Activated T-cell treated with anti-CD3 and anti-CD28 coated beads for 24 hours (primary cell): ENCODE data around the gene GFER.

Experiments used
- DNase-seq: peaks from one replicate; pipeline ENCODE4 v3.0.0-alpha.2; 2020; ENCODE audit warnings: low read depth

Gene GFER

DNA sequence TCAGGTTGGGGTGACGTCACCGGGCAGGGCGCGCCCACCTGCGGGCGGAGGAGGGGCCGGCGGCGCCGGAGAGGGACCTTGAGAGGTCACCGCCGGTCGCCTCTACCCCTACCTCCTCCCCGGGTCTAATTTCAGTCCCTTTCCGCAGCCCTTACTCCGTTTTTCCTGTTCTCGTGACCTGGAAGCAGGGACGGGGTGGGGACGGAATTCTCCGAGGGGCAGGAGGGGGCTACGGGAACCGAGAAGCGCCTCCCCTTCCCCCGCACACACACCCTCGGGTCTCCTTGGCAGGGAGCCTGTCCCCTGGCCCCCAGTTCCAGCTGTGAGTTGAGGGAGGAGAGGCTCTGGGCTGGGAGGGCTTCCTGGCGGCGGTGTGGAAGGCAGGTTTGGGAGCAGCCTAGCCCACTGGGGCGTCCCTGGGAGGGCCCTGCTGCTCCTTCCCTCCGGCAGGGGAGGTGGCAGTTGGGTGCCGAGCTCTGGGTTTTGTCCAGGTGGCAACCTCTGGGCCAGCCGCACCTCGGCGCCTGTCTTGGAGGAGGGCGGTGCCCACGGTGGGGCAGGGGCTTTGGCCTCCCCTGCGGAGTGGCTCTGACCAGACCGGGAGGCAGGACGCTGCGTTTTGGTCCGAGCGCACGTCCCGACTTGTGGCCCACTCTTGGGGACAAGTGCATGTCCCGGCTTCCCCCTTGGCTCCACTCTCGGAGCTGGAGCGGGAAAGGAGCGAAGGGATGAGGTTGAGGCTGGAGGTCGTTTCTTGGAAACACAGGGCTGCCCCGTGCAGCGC, 6.5 kb downstream of the GFER start:
- DNase-seq = no peak

DNA sequence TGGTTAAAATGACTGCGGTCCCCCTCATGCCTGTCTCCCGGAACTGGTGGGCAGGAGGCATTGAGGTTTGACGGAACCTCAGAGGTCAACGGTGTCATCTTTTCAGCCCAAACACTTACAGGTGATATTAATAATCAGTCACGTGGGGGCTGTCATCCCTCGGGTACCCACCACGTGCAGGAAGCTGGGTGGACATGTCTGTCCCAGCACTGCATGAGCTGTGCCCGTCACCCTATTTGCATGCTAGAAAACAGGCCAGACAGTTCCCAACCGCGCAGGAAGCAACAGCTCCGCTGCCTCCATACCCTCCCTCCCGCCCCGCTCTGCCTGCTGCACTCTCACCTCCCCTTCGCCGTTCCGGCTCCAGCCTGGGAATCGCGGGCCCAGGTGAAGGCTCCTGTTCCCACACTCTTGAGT, 7.2 kb downstream of the GFER start:
- no peak for DNase-seq

DNA sequence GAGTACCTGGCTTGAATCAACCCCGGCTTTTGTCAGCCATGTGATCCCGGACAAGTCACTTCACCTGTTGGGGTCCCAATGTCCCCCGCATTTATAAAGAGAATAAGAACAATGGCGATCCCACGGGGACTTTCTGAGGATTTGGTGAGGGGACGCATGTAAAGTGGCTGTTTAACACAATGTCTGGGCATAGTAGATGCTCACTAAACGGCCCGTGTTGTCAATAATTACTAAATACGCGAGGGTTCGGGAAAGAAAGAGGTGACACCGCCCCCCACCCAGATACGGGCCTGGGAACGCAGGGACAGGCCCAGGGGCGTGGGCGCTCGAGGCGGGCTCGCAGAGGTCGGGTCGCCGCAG, 7.6 kb downstream of the GFER start:
- DNase-seq = no peak

DNA sequence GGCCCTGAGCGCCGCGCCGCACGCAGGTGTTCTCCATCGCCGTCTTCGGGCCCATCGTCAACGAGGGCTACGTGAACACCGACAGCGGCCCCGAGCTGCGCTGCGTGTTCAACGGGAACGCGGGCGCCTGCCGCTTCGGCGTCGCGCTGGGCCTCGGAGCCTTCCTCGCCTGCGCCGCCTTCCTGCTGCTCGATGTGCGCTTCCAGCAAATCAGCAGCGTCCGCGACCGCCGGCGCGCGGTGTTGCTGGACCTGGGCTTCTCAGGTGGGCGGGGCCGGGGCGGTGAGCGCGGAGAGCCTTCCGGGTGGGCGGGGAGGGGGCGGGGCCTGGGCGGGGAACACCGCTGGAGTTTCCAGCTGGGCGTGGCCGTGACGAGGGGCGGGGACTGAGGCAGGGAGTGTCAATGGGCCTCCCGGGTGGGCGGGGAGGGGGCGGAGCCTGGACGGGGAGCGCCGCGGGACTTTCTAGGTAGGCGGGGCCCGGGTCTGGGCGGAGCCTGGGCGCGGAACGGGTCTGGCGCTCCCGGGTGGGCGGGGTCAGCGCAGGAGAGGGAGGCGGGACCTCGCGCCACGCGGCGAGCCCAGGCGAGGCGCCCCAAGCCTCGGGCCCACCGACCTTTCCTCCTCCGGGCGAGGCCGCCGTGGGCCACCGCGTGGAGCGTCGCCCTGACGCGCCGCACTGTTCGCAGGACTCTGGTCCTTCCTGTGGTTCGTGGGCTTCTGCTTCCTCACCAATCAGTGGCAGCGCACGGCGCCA, 8.1 kb downstream of the GFER start:
- peak; percentile 93 for DNase-seq

DNA sequence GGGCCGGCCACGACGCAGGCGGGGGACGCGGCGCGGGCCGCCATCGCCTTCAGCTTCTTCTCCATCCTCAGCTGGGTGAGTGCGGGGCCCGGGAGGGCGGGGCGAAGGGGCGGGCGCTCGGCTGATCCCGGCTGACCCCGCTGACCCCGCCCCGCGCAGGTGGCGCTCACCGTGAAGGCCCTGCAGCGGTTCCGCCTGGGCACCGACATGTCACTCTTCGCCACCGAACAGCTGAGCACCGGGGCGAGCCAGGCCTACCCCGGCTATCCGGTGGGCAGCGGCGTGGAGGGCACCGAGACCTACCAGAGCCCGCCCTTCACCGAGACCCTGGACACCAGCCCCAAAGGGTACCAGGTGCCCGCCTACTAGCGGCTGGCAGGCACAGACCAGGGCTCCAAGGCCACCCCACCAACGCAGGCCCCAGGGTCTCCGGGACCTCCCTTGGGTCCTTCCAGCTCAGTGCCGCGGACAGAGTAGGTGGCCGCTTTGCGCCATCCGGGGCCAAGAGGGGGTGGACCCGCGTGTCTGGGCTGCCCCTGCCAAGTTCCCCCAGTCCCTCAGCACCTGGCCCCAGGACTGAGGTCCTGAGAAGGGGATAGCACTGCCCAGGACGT, 8.8 kb downstream of the GFER start:
- no peak for DNase-seq

DNA sequence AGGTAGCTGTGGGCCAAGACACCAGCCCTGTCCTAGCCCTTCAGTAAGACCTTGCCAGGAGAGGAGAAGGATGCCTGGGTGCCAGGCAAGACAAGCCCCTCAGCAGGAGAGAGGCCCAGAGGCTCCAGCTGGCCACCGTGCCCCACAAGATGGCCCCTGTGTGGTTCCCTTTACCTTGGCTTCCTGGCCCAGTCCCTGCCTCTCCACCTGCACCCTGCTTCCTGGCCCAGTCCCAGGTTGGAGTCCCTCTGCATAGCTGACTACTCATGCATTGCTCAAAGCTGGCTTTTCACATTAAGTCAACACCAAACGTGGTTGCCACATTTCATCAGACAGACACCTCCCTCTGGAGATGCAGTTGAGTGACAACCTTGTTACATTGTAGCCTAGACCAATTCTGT, 9.7 kb downstream of the GFER start:
- DNase-seq = no peak

DNA sequence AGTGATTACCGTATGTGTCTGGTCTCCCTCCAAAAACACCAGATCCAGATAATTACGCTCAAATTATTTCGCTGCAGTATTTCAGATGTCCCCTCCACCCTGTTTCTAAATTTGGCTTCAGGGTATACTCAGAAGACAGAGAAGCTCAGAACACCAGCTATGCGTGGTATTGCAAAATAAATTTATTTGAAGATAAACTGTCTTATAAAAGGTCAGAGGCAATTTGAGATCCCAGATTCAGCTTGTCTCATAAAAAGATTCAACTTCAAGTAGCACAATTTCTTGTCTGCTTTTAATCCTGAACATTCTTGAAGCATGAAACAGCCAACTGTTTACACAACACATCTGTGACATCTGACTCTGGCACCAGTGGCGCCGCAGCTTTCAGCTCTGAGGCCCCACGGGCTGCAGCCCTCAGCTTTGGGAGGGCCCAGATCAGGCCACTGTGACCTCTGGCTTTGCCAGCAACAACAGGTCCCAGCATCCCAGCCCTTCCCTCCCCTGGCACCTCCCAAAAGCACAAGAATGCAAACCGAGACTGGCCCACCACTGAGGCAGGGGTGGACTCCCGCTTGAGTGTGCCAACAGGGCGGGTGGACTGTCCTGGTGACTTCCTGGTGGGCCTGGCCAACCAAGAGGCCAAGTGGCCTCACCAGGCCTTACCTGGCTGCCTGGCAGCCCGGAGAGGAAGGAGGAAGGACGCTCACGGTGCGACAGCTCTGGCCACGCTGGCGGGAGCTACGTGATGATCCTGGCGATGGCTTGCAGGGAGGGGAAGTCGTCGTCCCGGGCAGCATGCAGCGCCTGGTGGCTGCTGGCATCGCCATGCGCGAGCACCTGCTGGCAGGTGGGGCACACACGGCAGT, 13.7 kb downstream of the GFER start:
- no peak for DNase-seq

DNA sequence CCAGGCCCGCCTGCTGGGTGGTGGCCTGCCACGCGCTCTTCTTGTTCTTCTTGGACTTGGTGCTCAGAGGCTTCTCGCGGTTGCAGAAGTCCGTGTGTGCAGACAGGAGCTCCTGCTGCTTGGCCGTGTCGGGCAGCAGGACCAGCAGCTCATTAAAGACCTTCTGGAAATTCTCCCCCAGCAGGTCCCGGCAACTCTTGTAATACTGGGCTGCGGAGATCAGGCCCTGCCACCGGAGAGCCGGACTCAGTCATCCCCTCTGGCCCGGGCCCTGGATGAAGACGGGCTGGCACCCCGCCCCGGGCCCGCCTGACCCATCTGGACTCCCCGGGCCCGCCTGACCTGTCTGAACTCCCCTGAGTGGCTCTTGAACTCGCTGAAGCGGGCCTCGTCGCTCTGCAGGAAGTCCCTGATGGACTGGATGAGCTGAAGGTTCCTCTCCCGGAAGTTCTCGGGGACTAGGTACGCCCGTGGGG, 14.4 kb downstream of the GFER start:
- DNase-seq = no peak

DNA sequence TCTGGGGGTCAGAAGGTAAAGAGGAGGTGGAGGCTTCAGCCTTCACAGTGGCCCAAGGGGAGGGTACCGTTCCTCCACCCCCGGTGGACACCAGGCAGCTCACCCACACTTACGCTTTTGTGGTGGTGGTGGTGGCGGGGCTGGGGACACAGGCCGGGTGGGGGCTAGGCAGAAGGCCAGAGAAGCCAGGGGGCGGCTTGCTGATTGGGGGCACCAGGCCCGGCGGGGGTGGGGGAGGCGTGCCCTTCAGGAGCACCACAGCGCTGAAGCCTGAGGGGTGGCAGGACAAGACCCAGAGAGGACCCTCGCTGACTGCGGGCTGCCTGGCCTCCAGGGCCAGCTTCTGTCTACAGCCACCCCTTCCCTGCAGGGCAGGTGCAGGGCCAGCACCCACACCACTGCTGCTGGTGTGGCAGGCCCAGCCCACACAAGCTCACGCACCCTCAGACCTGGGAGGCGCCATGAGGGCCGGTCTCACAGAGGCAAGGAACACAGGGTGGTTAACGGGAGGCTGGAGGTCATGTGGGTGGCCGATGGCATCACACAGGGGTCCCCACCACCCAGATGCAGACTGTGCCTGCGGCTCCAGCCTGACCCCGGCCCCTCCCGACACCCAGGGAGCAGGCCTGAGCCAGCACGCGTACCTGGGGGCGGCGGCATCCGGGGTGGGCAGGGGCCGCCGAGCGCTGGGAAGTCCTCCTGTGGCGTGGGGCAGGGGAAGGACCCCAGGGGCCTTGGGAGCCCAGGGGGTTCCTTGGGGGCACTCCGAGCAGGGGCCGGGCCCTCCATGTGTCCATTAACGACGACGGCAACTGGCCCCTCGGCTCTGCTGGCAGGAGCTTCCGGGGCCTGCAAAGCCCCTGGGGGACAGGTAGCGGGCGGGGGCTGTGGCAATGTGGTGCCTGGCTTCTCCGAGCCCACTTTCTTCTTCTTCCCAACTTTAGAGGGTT, 15.1 kb downstream of the GFER start:
- no peak for DNase-seq

DNA sequence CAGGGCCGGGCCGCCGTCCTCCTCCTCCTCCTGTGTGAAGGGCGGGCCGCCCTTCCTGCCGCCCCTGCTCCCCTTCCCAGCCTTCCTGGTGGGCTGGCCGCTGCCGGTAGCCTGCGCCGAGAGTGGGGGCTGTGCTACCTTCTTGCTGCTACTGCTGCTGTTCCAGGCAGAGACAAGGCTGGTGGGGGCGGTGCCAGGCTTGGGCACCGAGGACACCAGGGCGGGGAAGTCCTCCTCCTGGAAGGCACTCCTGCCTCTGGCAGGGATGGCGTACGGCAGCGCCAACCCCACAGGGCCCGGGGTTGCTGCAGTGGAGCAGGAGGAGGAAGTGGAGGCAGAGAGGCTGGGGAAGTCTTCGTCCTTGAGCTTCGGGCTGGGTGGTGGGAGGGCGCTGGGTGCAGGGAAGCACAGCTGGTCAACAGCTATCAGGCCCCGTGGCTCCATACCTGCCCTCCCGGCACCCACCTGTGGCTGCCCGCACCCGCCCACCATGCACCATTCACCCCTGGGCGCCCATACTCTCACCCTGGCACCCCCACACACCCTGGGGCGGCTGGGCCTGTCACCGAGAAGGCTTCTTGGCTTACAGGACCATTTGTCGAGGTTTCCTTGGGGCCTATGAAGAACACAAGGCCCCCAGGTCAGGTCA, 16.0 kb downstream of the GFER start:
- DNase-seq = no peak

DNA sequence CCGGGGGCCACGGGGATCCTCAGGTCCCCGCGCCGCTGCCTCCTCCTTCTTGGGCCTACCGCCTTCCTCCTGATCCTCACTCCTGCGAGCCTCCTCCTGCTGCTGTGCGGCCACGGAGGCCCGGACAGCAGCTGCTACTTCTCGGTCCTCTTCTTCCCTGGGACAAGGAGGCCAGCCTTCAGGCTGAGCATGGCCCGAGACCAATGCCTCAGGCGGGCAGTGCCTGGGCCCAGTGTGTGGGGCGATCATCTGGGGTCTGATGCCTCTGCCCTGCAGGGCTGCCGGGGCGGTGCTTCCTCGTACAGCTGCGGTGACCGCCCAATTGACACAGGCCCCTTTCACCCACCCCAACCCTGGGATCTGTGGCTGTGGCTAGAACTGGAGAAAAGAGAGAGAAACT, 17.0 kb downstream of the GFER start:
- DNase-seq = no peak

DNA sequence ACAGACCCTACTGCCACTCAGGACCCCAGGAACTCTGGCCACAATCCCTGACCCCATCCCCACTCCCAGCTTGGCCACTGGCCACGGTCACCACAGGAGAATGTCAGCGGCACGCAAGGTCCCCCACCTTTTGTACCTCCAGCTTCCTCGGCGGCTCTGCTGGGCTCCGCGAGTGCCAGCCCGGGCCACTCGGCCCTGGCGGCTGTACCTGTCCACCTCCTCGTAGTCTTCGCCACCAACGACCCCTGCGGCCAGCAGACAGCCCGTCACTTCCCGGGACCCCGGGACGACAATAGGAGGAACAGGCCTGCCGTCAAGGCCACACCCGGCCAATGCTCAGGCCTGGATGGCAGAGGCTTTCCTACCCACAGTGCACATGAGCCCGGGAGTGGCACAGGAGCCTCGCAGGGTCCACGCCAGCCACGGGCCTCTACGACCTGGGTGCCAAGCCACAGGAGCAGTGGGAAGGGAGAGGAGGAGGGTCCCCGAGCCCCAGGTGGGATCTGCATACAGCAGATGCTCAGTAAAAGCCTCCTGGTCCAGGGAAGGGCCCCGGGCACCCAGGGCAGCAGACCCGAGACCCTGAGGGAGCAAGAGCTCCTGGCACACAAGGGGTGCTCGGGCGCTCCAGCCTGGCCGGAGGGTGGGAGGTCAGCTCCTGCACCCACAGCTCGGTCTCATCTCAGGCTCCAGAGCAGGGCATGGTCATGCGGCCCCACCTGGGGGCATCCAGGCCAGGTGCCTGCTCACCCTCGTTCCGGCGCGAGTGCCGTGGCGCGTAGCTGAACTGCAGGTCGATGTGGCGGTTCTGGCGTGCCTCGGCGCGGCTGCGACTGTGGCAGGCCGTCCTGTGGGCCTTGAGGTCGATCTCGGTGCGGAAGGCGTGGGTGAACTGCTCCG, 17.7 kb downstream of the GFER start:
- DNase-seq = no peak

DNA sequence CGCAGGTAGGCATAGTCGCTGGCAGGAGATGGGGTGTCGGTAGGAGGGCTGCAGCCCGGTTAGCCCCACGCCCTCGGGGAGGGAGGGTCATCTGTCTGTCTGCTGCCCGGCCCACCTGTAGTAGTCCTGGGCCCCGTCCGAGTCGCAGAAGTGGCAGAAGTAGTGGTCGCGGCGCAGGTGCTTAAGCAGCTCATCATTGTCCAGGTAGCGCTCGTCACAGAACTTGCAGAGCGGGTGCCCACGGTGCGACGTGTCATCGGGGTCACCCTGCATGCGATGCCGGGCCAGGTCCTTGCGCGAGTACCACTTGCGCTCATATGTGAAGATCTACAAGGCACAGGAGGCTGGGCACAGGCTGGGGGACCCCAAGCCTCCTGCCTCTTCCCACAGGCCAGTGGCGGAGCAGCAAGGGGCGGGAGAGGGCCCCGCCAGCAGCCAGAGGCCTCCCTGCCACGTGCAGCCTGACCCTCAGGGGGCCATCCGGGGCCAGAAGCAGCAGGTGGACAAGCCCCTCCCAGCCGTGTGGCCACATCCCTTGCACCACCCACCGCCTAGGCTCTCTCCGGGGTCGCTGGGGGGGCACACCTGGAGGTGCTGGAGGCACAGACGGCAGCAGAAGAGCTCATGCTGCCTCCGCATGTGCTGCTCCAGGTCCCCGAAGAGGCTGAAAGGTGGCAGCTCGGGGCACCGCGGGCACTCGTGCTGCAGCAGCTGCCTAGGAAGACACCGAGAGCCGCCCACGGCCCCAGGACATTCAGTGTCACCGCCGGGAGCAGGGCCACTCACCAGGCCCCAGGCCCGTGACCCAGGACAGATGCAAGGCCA, 18.6 kb downstream of the GFER start:
- DNase-seq = no peak

DNA sequence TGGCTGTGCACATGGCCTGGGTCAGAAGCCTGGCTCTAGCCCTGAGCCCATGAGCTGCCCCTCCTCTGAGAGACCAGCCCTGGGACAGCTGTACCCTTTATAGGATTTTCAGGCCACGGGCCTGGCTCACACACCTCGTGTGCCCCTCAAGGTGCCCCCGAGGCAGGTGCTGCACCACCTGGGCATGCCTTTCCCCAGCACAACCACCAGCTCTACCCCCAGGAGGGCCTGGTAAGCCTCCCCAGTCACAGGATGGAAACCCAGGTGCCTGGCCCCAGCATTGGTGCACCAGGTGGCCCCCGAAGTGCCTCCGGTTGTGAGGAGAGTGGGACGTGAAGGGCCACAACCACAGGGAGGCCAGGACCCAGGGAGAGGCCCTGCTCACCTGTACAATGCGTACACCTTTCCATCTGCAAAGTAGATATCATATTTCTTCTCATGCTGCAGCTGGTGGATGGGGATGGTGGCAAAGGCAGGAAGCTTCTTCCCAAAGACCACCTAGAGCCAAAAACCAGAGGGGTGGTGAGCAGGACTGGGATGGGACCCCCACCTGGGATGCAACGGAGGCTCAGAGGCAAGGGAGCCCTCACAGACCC, 19.3 kb downstream of the GFER start:
- no peak for DNase-seq

DNA sequence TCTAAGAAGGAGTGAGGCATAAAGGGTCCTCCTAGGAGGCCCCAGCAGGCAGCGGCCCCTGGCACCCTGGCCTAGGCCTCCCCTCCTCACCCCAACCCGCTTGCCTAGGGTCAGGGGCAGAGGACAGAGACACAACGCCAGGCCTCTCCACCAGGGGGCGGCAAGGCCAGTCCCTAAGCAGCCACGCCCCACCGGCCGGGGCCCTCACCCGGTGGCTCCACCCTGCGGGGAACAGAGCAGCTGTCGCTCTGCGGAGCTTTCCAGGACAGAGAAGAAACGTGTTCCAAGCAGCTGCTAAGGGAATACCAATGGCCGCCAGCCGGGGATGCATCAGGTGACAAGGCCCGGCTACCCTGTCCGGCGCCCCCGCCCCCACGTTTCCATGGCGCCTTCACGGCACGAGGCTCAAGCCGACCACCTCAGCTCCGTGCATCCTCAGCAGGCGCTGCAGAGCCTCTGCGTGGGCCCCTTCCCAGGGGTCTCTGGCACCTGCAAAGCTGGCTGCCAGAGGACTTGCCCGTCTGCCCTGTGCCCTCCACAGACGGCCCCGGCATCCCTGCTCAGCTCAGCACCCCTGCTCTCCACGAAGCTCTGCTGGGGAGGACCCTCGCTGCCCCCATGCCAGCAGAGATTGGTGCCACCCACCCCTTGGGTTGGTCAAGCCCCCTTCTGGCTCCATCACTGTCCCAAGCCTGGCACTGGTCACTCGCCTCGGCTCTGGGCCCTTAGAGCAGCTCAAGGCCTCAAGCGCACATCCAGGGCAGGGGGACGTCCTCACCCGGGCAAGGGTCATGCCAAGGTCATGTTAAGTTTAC, 20.0 kb downstream of the GFER start:
- peak; percentile 76 for DNase-seq

DNA sequence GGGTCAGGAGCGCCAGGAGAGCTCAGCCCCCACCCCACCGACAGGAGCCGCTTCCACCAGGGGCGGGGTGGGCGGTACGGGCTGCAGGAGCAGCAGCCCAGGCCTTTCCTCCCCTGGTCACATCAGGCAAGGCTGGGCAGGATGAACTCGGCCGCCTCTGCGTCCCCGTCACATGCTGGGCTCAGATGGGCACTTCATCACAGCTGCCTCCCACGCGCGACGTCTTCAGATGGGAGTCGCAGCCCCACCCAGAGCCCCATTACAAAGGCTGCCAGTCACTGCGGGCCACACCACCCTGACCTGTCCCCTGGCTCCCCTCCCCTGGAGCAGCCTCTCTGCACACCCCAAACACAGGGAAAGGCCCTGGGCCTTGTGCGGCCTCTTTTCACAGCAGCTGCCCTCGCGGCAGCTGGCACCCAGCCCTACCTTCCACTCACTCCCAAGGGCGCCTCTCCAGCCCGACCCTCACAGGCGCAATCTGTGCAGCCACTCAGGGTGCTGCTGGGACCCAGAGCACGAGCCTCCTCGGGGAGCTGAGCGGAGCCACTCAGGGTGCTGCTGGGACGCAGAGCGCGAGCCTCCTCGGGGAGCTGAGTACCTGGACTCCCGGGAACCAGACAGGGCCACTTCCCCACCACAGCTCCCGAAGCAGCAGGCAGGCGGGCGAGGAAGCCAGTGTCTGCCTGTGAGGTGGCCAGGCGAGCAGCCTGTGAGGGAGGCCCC, 21.0 kb downstream of the GFER start:
- DNase-seq = no peak

DNA sequence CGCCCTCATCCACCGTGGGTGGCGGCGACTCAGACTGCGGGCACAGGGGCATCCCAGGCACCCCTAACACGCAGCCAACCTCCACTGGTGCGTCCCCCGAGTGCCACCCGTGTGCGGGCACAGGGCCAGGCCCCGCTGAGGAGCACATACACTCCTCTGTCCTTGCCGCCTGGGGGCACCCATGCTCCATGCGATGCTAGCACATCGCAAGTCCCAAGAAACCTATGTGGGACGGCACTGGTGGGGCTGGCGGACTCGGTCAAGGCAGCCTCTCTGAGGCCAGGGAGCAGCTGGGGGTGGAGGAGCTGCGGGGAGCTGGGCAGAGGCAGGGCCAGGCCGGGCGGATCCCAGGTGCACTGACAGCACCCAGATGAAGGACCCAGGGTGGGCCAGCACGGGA, 21.7 kb downstream of the GFER start:
- DNase-seq = no peak
